ENCODE data around the gene GTPBP4.

GTPBP4 gene

DNA sequence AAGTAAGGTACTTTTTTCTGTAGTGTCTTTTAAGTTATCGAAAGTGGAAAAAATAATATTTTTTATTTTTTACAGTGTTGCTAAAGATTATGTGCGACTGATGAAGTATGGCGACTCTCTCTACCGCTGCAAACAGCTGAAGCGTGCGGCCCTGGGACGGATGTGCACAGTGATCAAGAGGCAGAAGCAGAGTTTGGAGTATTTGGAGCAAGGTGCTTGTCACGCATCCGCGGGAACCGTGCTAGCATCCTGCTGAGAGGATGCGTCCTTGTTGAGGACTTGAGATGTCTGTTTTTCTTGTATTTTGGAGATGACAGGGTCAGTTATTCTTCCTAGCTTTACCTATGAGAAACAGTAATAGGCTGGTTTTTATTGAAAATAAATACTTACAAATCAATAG, 7.8 kb downstream of the GTPBP4 start:
- TF ChIP-seq, protein P1, sequence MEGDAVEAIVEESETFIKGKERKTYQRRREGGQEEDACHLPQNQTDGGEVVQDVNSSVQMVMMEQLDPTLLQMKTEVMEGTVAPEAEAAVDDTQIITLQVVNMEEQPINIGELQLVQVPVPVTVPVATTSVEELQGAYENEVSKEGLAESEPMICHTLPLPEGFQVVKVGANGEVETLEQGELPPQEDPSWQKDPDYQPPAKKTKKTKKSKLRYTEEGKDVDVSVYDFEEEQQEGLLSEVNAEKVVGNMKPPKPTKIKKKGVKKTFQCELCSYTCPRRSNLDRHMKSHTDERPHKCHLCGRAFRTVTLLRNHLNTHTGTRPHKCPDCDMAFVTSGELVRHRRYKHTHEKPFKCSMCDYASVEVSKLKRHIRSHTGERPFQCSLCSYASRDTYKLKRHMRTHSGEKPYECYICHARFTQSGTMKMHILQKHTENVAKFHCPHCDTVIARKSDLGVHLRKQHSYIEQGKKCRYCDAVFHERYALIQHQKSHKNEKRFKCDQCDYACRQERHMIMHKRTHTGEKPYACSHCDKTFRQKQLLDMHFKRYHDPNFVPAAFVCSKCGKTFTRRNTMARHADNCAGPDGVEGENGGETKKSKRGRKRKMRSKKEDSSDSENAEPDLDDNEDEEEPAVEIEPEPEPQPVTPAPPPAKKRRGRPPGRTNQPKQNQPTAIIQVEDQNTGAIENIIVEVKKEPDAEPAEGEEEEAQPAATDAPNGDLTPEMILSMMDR (IDR thresholded peaks at IDR 0.05; ENCODE audit: insufficient read depth, low read depth, low read length, missing control alignments): no peak
- DNase-seq (ENCODE audit: low read depth): no peak
- H3K4me3 ChIP-seq (ENCODE audit: low read length): no peak overlapping the region

DNA sequence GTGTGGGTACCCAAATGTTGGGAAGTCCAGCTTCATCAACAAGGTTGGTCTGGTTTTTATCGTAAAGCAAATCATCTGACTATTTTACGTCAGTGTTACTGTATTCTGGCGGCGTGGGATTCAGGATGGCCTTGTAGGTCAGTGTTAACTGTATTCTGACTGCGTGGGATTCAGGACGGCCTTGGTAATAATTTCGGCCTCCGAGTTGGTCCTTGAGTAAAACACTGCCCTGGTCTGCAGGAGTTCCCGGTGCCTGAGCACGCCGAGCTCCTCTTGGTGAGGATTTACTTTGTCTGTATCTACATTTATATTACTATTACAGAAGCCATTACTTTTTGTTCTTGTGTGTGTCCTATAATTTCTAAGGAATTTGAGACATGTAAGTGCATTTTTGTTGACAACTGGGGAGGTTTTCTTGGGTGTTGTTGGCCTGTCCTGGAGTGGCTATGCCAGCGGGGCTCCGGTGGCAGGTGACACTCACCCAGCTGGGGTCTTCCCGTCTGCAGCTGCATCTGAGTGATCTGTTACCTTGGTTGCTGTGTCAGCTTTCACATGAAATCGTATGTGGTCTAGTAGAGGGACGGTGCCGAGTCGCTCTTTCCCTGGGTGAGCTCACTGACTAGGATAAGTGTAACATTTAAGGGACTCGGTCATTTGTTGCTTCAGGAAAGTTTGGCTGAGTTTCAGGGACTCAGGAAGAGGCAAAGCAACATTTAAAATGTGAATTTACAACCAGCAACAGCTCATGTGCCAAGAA, 9.2 kb downstream of the GTPBP4 start:
- no peak overlapping the region for H3K4me3 ChIP-seq (ENCODE audit: low read length)
- DNase-seq (ENCODE audit: low read depth): no peak
- TF ChIP-seq, protein P1 (IDR thresholded peaks at IDR 0.05; ENCODE audit: insufficient read depth, low read depth, low read length, missing control alignments): no peak

DNA sequence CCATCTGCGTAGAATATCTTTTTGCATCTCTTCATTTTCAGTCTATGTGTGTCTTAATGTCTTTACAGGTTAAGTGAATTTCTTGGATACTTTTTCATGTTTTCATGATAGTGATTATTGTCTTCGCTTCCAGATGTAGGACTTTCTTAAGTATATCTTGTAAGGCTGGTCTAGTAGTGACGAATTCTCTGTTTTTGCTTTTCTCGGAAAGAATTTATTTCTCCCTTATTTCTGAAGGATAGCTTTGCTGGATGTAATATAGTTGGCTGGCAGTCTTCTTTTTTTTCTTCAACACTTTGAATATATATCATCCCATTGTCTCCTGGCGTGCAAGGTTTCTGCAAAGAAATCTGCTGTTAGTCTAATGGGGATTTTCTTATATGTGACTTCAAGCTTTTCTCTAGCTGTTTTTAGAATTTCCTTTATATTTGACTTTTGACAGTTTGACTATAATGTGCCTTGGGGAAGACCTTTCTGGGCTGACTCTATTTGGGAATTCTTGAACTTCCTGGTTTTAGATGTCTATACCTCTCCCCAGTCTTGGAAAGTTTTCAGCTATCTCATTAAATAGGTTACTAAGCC, 14.3 kb downstream of the GTPBP4 start:
- no peak for DNase-seq (ENCODE audit: low read depth)
- TF ChIP-seq, protein P1 (IDR thresholded peaks at IDR 0.05; ENCODE audit: insufficient read depth, low read depth, low read length, missing control alignments): no peak
- H3K4me3 ChIP-seq (ENCODE audit: low read length): no peak overlapping the region

DNA sequence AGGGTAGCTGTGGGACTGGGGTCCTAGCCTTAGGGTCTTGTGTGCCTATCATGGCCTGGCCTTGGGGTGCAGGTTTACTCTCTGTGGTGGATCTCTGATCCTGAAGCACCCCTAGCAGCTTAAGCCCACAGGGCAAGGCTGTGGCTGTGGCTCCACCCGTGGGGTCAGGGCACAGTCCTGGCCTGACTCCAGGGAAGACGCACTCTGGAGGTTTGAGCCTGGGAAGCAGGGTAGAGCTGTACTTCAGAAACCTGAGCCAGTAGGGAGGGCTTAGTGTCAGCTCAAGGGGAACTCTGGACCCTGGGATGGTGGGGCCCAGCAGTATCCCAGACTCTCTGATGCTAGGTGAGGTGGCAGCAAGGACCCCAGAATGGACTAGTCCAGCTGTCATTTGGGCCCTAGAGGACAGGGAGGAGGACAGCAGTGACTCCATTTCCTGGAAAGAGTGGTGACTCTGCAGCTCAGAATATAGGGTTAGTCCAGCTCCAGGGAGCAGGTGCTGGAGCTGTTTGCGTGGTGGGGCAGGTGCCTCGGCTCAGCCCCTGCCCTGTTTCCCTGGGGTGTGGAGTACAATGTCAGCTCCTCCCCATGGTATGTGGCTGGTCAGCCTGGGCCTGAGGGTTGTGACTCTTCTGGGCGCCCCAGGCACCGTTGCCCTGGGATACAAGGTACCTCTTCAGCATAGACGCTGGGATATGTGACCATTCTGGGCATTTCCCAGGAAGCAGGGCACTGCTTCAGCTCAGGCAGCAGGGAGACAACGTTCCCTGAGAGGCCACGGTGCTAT, 15.8 kb downstream of the GTPBP4 start:
- TF ChIP-seq, protein P1 (IDR thresholded peaks at IDR 0.05; ENCODE audit: insufficient read depth, low read depth, low read length, missing control alignments): no peak
- no peak for DNase-seq (ENCODE audit: low read depth)

DNA sequence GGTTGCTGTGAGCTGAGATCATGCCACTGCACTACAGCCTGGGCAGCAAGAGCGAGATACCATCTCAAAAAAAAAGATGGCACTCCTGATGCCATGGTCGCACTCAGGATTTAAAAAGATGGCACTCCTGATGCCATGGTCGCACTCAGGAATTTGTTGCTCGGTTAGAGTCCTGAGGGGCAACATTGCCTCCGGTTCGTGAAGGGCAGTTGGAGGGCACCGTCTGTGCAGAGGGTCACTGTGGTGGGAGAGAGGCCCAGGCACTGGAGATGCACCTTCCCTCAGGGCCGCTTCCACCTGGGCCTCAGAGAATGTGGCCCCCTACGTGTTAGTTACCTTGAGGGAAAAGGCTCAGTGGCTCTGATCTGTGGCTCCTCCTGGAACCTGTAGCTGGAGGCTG, 18.3 kb downstream of the GTPBP4 start:
- no peak overlapping the region for H3K4me3 ChIP-seq (ENCODE audit: low read length)
- DNase-seq (ENCODE audit: low read depth): no peak
- TF ChIP-seq, protein P1 (IDR thresholded peaks at IDR 0.05; ENCODE audit: insufficient read depth, low read depth, low read length, missing control alignments): no peak

More for the DNA sequence above, 15.8 kb downstream of the GTPBP4 start:
- H3K4me3 ChIP-seq (ENCODE audit: low read length): no peak overlapping the region

DNA sequence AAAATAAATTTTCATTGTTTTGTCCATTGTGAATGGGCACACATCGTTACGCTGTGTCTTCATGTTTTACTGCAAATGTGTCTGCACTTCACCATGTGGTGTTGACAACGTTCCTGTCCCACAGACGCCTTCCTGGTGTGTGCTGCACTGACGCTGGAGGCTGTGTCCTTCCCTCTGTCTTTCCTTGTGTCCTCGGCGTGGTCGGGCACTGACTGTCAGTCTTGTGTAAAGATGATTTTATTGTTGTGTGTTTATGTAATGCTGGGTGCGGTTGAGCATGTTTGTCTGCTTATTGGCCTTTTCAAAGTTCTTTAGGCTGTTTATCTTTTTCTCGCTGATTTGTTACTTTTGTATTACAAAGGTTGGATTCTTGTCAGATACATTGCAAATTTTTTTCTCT, 19.3 kb downstream of the GTPBP4 start:
- no peak overlapping the region for H3K4me3 ChIP-seq (ENCODE audit: low read length)
- no peak for DNase-seq (ENCODE audit: low read depth)
- TF ChIP-seq, protein P1 (IDR thresholded peaks at IDR 0.05; ENCODE audit: insufficient read depth, low read depth, low read length, missing control alignments): no peak

Data from epithelial cell of esophagus (primary cell).